Prostate gland (tissue), 2 donors: Measurements from ENCODE around the gene CAPN5. TPM values are rescaled to one million over a fixed set of nuclear protein-coding genes. Genes with fewer than 3 reads are reported as not detected.

Experiments
- DNase-seq: peaks from one replicate; pipeline ENCODE4 v3.0.0-alpha.2; 2019; ENCODE audit warnings: low spot score
- H3K27ac ChIP-seq, 2 donors: fragments of 200-600 bp; sonication (generic); 2 replicates each; pipeline ENCODE4 v1.5.1; 2017 to 2019
- H3K27me3 ChIP-seq: fragments of 200-600 bp; sonication (generic); replicated peaks from 2 replicates; pipeline ENCODE4 v1.5.1; 2019; ENCODE audit not compliant: insufficient read depth
- H3K36me3 ChIP-seq, 2 donors: fragments of 200-600 bp; sonication (generic); 1 replicate in 1 of 2; 2 replicates in 1 of 2; pipeline versions ENCODE4 v1.5.1 to v1.8.1; 2017 to 2019
- H3K4me1 ChIP-seq: fragments of 200-600 bp; sonication (generic); replicated peaks from 2 replicates; pipeline ENCODE4 v1.5.1; 2019
- H3K4me3 ChIP-seq, 2 donors: fragments of 200-600 bp; sonication (generic); 2 replicates each; pipeline ENCODE4 v1.5.1; 2017 to 2019
- H3K9me3 ChIP-seq: fragments of 200-600 bp; sonication (generic); 2 replicates; pipeline ENCODE4 v1.5.1; 2017
- POLR2A ChIP-seq: fragments of 450-650 bp; IDR thresholded peaks from one replicate; pipeline ENCODE4 v1.6.1; 2016; ENCODE audit warnings: antibody characterized with exemption, mild to moderate bottlenecking
- POLR2AphosphoS5 ChIP-seq: sonication (generic); formaldehyde crosslinking; IDR thresholded peaks from one replicate; pipeline ENCODE4 v1.6.1; 2017; ENCODE audit warnings: antibody characterized with exemption
- WGBS: methylation state at CpG from one replicate; pipeline ENCODE4 v1.1.5; 2018; 5-methylcytosine and 5-hydroxymethylcytosine counted together
- intact Hi-C: fragments of 100-400 bp; cut with DNase I; formaldehyde crosslinking; loops from one replicate; pipeline ENCODE4 v1.14.2; 2022
- total RNA-seq, 2 donors: library from RNA; depleted of rRNA; stranded (reverse); fragments of >200 nt; gene quantifications; one replicate each; pipeline ENCODE4 v1.1.0, GENCODE V29; 2016
- TF ChIP-seq, protein P1 (sequence below), 4 experiments: fragments of 200-600 bp in 2 of 4; fragments of 450-650 bp in 2 of 4; sonication (generic) in 2 of 4; IDR thresholded peaks; 1 replicate in 3 of 4; 2 replicates in 1 of 4; pipeline ENCODE4 v1.5.1; 2016 to 2019; ENCODE audit warnings: antibody characterized with exemption in 4 of 4, mild to moderate bottlenecking in 2 of 4, moderate library complexity in 2 of 4

The CAPN5 gene
- total RNA-seq, 2 donors from 2014 or later: 28.6 to 83.5 TPM

DNA sequence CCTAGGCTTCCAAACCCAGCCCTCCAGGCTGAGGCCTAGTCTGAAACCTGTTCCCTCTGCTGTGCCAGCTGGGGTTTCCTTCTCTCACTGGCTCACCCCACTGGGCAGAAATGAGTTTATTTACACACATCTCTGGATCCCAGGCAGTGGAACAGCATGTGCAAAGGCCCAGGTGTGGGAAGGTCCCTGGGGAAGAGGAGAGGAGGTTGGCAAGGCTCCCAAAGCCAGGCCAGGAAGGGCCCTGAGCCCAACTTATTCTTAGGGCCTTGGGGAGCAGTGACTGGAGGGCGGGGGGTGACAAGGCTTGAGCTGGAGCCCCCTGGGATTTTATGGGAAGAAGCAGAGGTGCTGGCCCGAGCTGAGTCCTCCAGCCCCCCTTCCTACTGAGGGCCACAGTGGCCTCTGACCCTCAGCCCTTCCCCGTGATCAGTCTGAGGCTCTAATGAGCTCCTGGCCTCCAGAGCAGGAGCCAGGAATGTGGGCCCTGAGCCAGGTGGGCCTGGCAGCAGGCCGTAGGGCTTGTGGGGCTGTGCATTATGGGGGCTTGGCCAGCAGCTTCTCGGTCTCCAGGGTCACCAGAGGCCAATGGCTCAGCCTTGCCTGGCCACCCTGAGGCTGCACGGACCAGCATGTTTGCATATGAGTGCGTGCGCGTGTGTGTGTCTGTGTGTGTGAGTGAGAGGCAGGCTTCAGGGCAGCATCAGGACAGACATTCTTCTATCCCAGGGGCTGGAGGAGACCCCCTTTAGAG, 64.2 kb downstream of the CAPN5 start:
- H3K27me3 ChIP-seq: no peaks in the 10 kb centered on the region
- no peak for DNase-seq
- intact Hi-C loops: no loop called here
- no peak overlapping the region for H3K27ac ChIP-seq
- H3K9me3 ChIP-seq: no peaks in the 10 kb centered on the region
- no peaks in the 10 kb centered on the region for H3K36me3 ChIP-seq
- H3K4me3 ChIP-seq: no peak overlapping the region
- 71% methylated on average over 9 of the region's 9 CpGs for WGBS
- H3K4me1 ChIP-seq: no peaks in the 10 kb centered on the region
- TF ChIP-seq POLR2A (no peak), POLR2AphosphoS5 (no peak)
- TF ChIP-seq, protein P1, sequence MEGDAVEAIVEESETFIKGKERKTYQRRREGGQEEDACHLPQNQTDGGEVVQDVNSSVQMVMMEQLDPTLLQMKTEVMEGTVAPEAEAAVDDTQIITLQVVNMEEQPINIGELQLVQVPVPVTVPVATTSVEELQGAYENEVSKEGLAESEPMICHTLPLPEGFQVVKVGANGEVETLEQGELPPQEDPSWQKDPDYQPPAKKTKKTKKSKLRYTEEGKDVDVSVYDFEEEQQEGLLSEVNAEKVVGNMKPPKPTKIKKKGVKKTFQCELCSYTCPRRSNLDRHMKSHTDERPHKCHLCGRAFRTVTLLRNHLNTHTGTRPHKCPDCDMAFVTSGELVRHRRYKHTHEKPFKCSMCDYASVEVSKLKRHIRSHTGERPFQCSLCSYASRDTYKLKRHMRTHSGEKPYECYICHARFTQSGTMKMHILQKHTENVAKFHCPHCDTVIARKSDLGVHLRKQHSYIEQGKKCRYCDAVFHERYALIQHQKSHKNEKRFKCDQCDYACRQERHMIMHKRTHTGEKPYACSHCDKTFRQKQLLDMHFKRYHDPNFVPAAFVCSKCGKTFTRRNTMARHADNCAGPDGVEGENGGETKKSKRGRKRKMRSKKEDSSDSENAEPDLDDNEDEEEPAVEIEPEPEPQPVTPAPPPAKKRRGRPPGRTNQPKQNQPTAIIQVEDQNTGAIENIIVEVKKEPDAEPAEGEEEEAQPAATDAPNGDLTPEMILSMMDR (IDR thresholded peaks at IDR 0.05): no peak

DNA sequence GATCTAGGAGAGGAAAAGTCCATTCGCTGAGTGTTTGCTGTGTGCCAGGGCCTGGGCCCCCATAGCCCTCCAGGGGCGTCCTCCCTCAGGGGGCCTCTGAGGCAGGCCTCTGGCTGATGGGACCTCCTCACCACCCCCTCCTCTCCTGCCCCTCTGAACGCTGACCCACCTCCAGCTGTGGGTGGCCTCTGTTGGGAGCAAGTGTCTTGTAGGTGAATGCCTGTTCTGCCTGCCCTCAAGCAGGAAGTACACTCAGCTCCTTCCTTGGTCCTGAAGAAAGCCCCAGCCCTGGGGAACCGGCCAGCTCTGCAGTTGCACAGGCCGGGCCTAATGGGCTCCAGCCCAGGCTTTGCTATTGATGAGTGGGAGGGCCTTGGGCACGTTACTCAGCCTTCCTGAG, 64.8 kb downstream of the CAPN5 start:
- intact Hi-C loops: no loop called here
- Histone ChIP-seq H3K4me1 (no peaks in the 10 kb centered on the region), H3K27me3 (no peaks in the 10 kb centered on the region), H3K27ac (no peak overlapping the region), H3K4me3 (no peak overlapping the region), H3K36me3 (no peaks in the 10 kb centered on the region), H3K9me3 (no peaks in the 10 kb centered on the region)
- DNase-seq: no peak
- TF ChIP-seq POLR2AphosphoS5 (no peak), POLR2A (no peak)
- 68% methylated on average over 6 of the region's 6 CpGs for WGBS

DNA sequence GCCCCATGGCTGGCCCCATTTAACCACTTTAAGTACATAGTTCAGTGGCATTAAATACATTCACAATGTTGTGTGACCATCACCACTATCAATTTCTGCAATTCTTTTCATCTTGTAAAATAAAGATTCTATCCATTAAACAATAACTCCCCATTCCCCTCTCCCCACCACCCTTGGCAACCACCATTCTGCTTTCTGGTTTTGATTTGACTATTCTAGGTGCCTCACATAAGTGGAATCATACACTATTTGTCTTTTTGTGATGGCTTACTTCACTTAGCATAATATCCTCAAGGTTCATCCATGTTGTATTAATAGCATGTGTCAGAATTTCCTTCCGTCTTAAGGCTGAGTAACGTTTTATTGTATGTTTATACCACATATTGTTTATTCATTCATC, 68.3 kb downstream of the CAPN5 start:
- H3K27me3 ChIP-seq: peaks cover 4% of the 10 kb centered on the region
- H3K36me3 ChIP-seq: no peaks in the 10 kb centered on the region
- H3K27ac ChIP-seq: no peak overlapping the region
- H3K4me3 ChIP-seq: no peak overlapping the region
- DNase-seq: no peak
- H3K9me3 ChIP-seq: no peaks in the 10 kb centered on the region
- WGBS: 4% methylated on average over 2 of the region's 2 CpGs
- intact Hi-C loops: no loop called here
- TF ChIP-seq, protein P1 (IDR thresholded peaks at IDR 0.05): no peak
- TF ChIP-seq POLR2A (no peak), POLR2AphosphoS5 (no peak)
- no peaks in the 10 kb centered on the region for H3K4me1 ChIP-seq

DNA sequence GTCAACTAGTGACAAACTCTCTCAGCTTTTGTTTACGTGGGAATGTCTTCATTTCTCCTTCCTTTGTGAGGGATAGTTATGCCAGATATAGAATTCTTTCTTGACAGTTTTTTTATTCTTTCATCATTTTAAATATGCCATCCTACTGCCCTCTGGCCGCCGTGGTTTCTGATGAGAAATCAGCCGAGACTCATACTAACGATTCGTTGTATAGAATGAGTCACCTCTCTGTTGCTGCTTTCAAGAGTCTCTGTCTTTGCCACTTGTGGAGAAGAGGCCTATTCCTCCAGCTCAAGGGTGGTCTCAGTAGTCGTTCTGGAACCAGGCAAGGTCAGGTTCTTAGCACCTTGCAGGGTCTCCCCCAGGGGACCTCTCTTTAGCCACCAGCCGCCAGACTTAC, 69.3 kb downstream of the CAPN5 start:
- peaks cover 4% of the 10 kb centered on the region for H3K27me3 ChIP-seq
- TF ChIP-seq POLR2A (no peak), POLR2AphosphoS5 (no peak)
- TF ChIP-seq, protein P1 (IDR thresholded peaks at IDR 0.05): no peak
- no peaks in the 10 kb centered on the region for H3K4me1 ChIP-seq
- intact Hi-C loops: no loop called here
- H3K27ac ChIP-seq: no peak overlapping the region
- 82% methylated on average over 8 of the region's 8 CpGs for WGBS
- no peaks in the 10 kb centered on the region for H3K36me3 ChIP-seq
- H3K4me3 ChIP-seq: no peak overlapping the region
- no peak for DNase-seq
- H3K9me3 ChIP-seq: no peaks in the 10 kb centered on the region

DNA sequence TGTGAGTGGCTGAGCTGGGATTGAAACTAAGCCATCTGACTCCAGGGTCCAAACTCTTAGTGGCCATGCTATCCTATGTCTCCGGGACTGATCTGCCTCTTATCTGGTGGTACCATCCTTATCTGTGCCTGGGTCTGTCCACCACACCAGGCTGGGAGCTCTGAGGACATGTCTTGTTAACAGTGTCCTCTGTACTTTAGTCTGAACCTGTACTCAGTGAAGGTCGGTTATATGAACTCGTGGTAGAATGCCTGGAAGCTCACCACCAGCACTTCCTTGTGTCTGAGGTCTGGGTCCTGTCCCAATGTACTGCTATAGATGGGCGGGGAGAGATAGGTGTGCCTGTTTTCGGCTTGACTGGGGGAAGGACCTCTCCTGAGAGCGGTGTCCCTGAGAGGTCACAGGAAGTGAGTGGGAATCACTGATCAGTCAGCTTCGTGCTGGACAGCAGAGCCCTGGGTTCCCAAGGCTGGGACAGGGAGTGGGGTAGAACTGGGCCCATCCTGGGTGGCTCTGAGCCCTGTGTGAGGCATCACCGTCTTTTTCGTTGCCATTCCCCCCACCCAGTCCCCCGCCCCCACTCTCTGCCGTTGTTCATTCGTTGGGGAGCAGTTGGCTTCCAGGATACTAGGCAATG, 70.1 kb downstream of the CAPN5 start:
- WGBS: 85% methylated on average over 12 of the region's 12 CpGs
- TF ChIP-seq, protein P1 (IDR thresholded peaks at IDR 0.05): no peak
- no peak for TF ChIP-seq POLR2AphosphoS5
- TF ChIP-seq POLR2A: no peak
- Histone ChIP-seq H3K4me3 (no peak overlapping the region), H3K36me3 (no peaks in the 10 kb centered on the region), H3K4me1 (no peaks in the 10 kb centered on the region), H3K27ac (no peak overlapping the region), H3K27me3 (peaks cover 4% of the 10 kb centered on the region), H3K9me3 (no peaks in the 10 kb centered on the region)
- intact Hi-C loops: no loop called here
- no peak for DNase-seq
